ENCODE data around the gene SPATA13.

The SPATA13 gene

DNA sequence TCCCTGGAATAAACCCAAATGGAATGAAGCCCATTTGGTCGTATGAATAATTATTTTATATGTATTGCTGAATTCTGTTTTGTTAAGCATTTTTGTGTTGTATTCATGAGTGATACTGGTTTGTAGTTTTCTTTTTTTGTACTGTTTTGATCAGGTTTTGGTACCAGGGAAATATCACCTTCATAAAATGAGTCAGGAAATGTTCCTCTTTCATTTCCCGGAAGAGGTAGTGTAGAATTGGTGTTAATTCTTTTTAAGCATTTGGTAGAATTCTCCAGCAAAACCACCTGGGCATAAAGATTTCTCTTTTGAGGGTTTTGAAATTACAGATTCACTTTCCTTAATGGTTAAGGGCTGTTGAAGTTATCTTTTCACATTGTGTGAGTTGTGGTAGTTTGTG, 13.3 kb downstream of the SPATA13 start:
- Histone ChIP-seq H3K9ac (ENCODE audit: low read length) (no peak overlapping the region), H3K36me3 (ENCODE audit: insufficient read depth, low read length) (no peaks in the 10 kb centered on the region), H3K27ac (ENCODE audit: low read depth, low read length) (no peak overlapping the region), H3K9me3 (ENCODE audit: low read length) (no peaks in the 10 kb centered on the region), H3K27me3 (ENCODE audit: control insufficient read depth in 1 of 2, insufficient read depth in 2 of 2, low read length in 2 of 2) (no peaks in the 10 kb centered on the region), H3K4me3 (ENCODE audit: low read depth in 1 of 2, low read length in 2 of 2) (no peak overlapping the region), H3K4me1 (ENCODE audit: insufficient read depth, low read length) (peaks cover 9% of the 10 kb centered on the region)

DNA sequence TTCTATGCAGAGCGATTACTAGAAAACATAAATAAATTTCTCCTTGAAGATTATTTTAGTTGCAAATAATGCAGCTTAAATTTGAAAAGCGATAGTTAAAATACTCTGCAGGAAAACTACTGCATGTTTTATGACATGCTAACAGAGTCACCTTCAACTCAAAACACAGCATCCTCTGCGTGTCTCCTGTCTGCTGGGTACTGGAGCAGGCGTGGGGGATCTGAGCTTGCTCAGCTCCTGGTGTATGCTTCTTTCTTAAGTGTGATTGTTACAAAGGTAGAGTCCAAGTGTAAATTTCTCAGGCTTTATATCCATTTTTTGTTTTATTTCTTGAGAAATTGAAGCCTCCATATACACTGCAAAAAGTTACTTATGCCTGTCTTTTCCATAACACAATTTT, 15.3 kb downstream of the SPATA13 start:
- peaks cover 9% of the 10 kb centered on the region for H3K4me1 ChIP-seq (ENCODE audit: insufficient read depth, low read length)
- no peaks in the 10 kb centered on the region for H3K9me3 ChIP-seq (ENCODE audit: low read length)
- H3K9ac ChIP-seq (ENCODE audit: low read length): no peak overlapping the region
- H3K27ac ChIP-seq (ENCODE audit: low read depth, low read length): no peak overlapping the region
- H3K27me3 ChIP-seq (ENCODE audit: control insufficient read depth in 1 of 2, insufficient read depth in 2 of 2, low read length in 2 of 2): no peaks in the 10 kb centered on the region
- no peak overlapping the region for H3K4me3 ChIP-seq (ENCODE audit: low read depth in 1 of 2, low read length in 2 of 2)
- no peaks in the 10 kb centered on the region for H3K36me3 ChIP-seq (ENCODE audit: insufficient read depth, low read length)

DNA sequence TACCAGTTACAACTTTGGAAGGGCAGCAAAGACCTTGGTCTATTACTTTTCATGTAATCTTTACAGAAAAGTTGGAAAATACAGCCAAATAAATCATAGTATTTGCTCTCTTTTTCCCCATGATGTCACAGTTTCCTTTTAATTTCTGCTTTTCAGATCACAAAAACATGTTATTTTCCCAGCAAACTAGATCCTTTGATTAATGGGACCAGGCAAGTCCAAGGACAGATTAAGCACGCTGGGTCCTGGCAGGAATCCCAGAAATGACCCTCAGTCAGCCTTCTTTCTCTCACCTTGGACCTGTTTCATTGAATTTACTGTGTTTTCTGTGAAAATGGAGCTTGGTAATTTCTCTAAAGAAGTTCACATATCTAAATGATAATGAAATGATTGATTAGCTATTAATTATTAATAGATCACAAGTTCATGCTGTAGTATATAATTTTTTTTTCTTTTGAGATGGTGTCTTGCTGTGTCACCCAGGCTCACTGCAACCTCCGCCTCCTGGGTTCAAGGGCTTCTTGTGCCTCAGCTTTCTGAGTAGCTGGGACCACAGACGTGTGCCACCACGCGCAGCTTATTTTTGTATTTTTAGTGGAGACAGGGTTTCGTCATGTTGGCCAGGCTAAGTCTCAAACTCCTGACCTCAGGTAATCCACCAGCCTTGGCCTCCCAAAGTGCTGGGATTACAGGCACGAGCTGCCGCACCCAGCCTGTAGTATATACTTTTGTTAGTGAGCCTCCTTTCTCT, 16.0 kb downstream of the SPATA13 start:
- no peaks in the 10 kb centered on the region for H3K9me3 ChIP-seq (ENCODE audit: low read length)
- no peak overlapping the region for H3K27ac ChIP-seq (ENCODE audit: low read depth, low read length)
- peaks cover 9% of the 10 kb centered on the region for H3K4me1 ChIP-seq (ENCODE audit: insufficient read depth, low read length)
- H3K4me3 ChIP-seq (ENCODE audit: low read depth in 1 of 2, low read length in 2 of 2): no peak overlapping the region
- no peaks in the 10 kb centered on the region for H3K27me3 ChIP-seq (ENCODE audit: control insufficient read depth in 1 of 2, insufficient read depth in 2 of 2, low read length in 2 of 2)
- no peak overlapping the region for H3K9ac ChIP-seq (ENCODE audit: low read length)
- no peaks in the 10 kb centered on the region for H3K36me3 ChIP-seq (ENCODE audit: insufficient read depth, low read length)

DNA sequence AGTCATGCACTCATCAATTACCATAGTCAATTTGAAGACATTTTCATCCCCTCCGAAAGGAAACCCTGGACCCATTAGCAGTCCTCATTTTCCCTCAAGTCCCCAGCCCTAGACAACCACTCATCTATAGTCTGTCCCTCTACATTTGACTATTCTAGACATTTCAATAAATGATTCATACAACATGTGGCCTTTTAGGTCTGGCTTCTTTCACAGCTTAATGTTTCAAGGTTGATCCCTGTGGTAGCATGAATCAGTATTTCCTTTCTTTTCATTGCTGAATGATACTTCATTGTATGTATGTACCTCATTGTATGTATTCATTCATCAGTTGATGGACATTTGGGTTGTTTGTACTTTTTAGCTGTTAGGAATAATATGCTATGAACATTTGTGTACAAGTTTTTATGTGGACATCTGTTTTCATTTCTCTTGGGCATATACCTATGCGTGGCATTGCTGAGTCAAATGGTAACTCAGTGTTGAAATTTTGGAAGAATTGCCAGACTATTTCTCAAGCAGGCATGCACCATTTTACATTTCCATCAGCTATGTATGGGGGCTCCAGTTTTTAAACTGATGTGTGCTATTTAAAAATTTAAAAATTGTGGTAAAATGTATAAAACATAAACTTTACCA, 18.4 kb downstream of the SPATA13 start:
- Histone ChIP-seq H3K9ac (ENCODE audit: low read length) (no peak overlapping the region), H3K4me3 (ENCODE audit: low read depth in 1 of 2, low read length in 2 of 2) (no peak overlapping the region), H3K36me3 (ENCODE audit: insufficient read depth, low read length) (no peaks in the 10 kb centered on the region), H3K27ac (ENCODE audit: low read depth, low read length) (no peak overlapping the region), H3K4me1 (ENCODE audit: insufficient read depth, low read length) (peaks cover 9% of the 10 kb centered on the region), H3K9me3 (ENCODE audit: low read length) (no peaks in the 10 kb centered on the region), H3K27me3 (ENCODE audit: control insufficient read depth in 1 of 2, insufficient read depth in 2 of 2, low read length in 2 of 2) (no peaks in the 10 kb centered on the region)

DNA sequence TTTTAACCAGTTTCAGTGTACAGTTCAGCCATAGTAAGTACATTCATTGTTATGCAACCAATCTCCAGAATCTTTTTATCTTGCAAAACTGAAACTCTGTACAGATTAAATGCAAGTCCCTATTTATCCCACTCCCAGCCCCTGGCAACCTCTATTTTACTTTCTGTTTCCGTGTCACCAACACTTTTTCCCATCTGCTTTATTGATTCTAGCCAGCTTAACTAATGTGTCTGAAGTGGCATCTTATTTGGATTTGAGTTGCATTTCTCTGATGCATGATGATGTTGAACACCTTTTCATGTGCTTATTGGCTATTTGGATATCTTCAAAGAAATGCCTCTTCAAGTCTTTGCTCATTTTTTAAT, 18.9 kb downstream of the SPATA13 start:
- Histone ChIP-seq H3K4me3 (ENCODE audit: low read depth in 1 of 2, low read length in 2 of 2) (no peak overlapping the region), H3K9me3 (ENCODE audit: low read length) (no peaks in the 10 kb centered on the region), H3K4me1 (ENCODE audit: insufficient read depth, low read length) (peaks cover 9% of the 10 kb centered on the region), H3K27ac (ENCODE audit: low read depth, low read length) (no peak overlapping the region), H3K27me3 (ENCODE audit: control insufficient read depth in 1 of 2, insufficient read depth in 2 of 2, low read length in 2 of 2) (no peaks in the 10 kb centered on the region), H3K36me3 (ENCODE audit: insufficient read depth, low read length) (no peaks in the 10 kb centered on the region), H3K9ac (ENCODE audit: low read length) (no peak overlapping the region)

DNA sequence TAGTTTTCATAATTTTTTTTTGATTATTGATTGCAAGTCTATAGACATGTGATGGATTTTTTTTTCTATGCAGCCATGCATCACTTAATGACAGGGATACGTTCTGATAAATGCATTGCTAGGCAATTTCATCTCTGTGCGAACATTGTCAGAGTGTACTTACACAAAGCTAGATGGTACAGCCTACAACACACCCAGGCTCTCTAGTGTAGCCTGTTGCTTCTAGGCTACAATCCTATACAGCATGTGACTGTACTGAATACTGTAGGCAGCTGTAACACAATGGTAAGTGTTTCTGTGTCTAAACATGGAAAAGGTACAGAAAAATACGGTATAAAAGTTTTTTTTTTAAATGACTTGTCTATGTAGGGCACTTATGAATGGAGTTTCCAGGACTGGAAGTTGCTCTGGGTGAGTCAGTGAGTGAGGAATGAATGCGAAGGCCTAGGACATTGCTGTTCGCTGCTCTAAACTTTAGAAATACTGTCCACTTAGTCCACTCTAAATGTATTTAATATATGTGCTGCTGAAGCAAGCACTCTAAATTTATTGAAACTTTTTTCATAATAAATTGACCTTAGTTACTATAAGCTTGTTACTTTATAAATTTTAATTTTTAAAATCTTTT, 20.3 kb downstream of the SPATA13 start:
- Histone ChIP-seq H3K4me1 (ENCODE audit: insufficient read depth, low read length) (peaks cover 7% of the 10 kb centered on the region), H3K9ac (ENCODE audit: low read length) (no peak overlapping the region), H3K27ac (ENCODE audit: low read depth, low read length) (no peak overlapping the region), H3K4me3 (ENCODE audit: low read depth in 1 of 2, low read length in 2 of 2) (no peak overlapping the region), H3K27me3 (ENCODE audit: control insufficient read depth in 1 of 2, insufficient read depth in 2 of 2, low read length in 2 of 2) (no peaks in the 10 kb centered on the region), H3K9me3 (ENCODE audit: low read length) (no peaks in the 10 kb centered on the region), H3K36me3 (ENCODE audit: insufficient read depth, low read length) (no peaks in the 10 kb centered on the region)

DNA sequence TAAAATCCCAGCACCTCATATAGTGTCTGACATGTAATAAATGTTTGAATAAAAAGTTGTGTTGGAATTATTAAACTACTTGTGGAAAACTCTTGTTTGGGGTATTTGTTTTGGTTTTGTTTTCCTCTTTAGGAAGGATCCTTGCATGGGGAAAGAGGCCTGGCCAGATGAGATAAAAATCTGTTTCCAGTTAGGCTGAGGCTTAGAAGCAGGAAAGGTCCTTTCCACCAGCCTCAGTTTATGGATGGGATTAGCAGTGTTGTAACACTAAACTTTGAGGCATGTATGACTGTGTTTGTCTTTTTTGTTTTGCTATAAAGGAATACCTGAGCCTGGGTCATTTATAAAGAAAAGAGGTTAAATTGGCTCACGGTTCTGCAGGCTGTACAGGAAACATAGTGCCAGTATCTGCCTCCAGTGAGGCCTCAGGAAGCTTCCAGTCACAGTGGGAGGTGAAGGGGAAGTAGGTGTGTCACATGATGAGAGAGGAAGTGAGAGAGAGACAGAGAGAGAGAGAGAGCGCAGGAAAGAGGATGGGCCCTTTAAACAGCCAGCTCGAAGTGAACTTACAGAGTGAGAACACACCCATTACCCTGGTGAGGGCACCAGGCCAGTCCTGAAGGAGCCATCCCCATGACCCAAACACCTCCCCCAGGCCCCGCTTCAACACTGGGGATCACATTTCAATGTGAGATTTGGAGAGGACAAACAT, 21.6 kb downstream of the SPATA13 start:
- no peaks in the 10 kb centered on the region for H3K36me3 ChIP-seq (ENCODE audit: insufficient read depth, low read length)
- no peaks in the 10 kb centered on the region for H3K9me3 ChIP-seq (ENCODE audit: low read length)
- no peaks in the 10 kb centered on the region for H3K4me1 ChIP-seq (ENCODE audit: insufficient read depth, low read length)
- H3K9ac ChIP-seq (ENCODE audit: low read length): no peak overlapping the region
- H3K27ac ChIP-seq (ENCODE audit: low read depth, low read length): no peak overlapping the region
- no peaks in the 10 kb centered on the region for H3K27me3 ChIP-seq (ENCODE audit: control insufficient read depth in 1 of 2, insufficient read depth in 2 of 2, low read length in 2 of 2)
- H3K4me3 ChIP-seq (ENCODE audit: low read depth in 1 of 2, low read length in 2 of 2): no peak overlapping the region

DNA sequence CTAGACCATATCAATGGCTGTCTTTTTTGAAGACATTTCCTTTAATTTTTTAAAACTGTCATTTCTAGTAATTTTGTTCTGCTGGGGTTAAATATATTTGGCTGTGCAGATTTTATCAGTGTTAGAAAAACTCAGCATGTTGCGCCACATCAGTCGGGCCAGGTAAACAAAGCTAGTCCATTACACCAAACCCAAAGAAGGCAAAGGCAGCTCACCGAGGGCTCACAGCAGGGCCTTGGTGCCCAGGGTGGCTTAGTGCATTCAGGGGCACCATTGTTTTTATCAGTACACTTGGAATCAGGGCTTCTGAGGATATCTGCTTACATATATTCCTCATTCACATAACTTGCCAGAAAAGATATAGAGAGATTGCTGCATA, 22.2 kb downstream of the SPATA13 start:
- Histone ChIP-seq H3K27me3 (ENCODE audit: control insufficient read depth in 1 of 2, insufficient read depth in 2 of 2, low read length in 2 of 2) (no peaks in the 10 kb centered on the region), H3K4me1 (ENCODE audit: insufficient read depth, low read length) (no peaks in the 10 kb centered on the region), H3K9me3 (ENCODE audit: low read length) (no peaks in the 10 kb centered on the region), H3K36me3 (ENCODE audit: insufficient read depth, low read length) (no peaks in the 10 kb centered on the region), H3K4me3 (ENCODE audit: low read depth in 1 of 2, low read length in 2 of 2) (no peak overlapping the region), H3K27ac (ENCODE audit: low read depth, low read length) (no peak overlapping the region), H3K9ac (ENCODE audit: low read length) (no peak overlapping the region)

DNA sequence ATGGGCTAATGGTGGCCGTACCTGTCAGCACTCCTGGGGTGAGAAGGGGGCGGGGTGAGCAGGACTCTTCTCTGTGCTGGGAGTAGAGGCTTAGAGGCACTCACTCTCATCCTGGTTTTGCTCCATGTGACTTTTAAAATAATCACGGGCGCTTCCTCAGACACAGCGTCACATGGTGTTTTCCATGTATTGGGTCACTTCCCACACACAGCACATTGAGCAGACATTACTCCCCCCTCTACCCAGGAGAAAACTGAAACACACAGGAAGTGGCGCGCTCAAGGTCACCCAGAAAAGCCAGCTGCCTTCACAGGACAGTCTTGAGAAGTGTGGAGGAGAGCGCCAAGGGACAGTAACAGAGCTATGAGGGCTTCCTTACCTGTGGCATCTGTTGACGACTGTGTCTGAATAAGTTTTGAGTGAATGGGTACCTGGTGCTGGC, 23.2 kb downstream of the SPATA13 start:
- no peaks in the 10 kb centered on the region for H3K36me3 ChIP-seq (ENCODE audit: insufficient read depth, low read length)
- no peak overlapping the region for H3K27ac ChIP-seq (ENCODE audit: low read depth, low read length)
- H3K27me3 ChIP-seq (ENCODE audit: control insufficient read depth in 1 of 2, insufficient read depth in 2 of 2, low read length in 2 of 2): no peaks in the 10 kb centered on the region
- no peaks in the 10 kb centered on the region for H3K9me3 ChIP-seq (ENCODE audit: low read length)
- H3K4me3 ChIP-seq (ENCODE audit: low read depth in 1 of 2, low read length in 2 of 2): no peak overlapping the region
- no peaks in the 10 kb centered on the region for H3K4me1 ChIP-seq (ENCODE audit: insufficient read depth, low read length)
- no peak overlapping the region for H3K9ac ChIP-seq (ENCODE audit: low read length)

DNA sequence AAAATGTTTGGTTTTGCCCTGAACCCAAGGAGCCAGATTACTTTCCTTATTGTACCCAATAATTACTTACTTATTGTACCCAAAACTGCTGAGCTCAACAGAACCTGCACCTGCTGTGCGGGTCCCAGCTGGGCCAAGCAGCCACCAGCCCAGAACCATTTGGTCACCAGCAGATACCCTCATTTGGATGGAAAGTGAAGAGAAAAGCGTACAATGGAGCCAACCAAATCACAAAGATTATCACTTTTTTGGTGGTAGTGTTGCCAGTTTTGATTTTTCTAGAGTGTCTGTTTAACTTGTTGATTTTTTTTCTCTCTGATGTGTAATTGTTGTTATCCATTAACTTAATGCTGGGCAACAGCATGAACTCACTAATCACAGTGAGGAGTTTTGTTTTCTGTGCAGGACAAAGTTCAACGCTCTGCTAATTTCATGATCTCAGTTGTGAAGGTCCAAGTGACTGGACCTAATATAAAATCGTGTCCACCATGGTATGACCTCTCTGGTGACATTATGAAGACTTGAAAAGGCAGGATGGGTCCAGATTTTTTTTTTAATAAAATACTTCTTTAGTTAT, 23.8 kb downstream of the SPATA13 start:
- H3K9me3 ChIP-seq (ENCODE audit: low read length): no peaks in the 10 kb centered on the region
- H3K36me3 ChIP-seq (ENCODE audit: insufficient read depth, low read length): no peaks in the 10 kb centered on the region
- no peaks in the 10 kb centered on the region for H3K27me3 ChIP-seq (ENCODE audit: control insufficient read depth in 1 of 2, insufficient read depth in 2 of 2, low read length in 2 of 2)
- no peak overlapping the region for H3K4me3 ChIP-seq (ENCODE audit: low read depth in 1 of 2, low read length in 2 of 2)
- no peak overlapping the region for H3K27ac ChIP-seq (ENCODE audit: low read depth, low read length)
- H3K9ac ChIP-seq (ENCODE audit: low read length): no peak overlapping the region
- H3K4me1 ChIP-seq (ENCODE audit: insufficient read depth, low read length): no peaks in the 10 kb centered on the region

DNA sequence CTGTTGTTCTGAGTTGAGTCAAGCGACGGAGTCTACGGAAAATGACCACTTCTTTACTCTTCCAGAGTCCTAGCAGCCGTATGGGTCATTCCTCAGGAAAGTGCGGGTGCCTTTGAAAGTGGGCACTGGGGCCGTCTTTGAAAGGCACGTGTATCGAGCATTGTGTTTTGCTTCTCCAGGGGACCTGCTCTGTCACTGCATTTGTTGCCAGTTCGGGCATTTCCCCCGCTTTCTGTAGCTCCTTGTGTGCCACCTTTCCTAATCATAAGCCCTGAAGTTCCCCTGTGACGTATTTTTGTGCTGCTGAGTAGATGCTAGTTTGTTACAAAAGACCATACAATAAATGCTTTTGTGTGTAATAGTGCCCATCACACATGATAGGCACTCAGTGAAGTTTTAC, 24.4 kb downstream of the SPATA13 start:
- Histone ChIP-seq H3K4me1 (ENCODE audit: insufficient read depth, low read length) (no peaks in the 10 kb centered on the region), H3K9me3 (ENCODE audit: low read length) (no peaks in the 10 kb centered on the region), H3K36me3 (ENCODE audit: insufficient read depth, low read length) (no peaks in the 10 kb centered on the region), H3K4me3 (ENCODE audit: low read depth in 1 of 2, low read length in 2 of 2) (no peak overlapping the region), H3K9ac (ENCODE audit: low read length) (no peak overlapping the region), H3K27ac (ENCODE audit: low read depth, low read length) (no peak overlapping the region), H3K27me3 (ENCODE audit: control insufficient read depth in 1 of 2, insufficient read depth in 2 of 2, low read length in 2 of 2) (no peaks in the 10 kb centered on the region)
